Stimulated activated naive CD4-positive, alpha-beta T cell (primary cell): ENCODE measurements around the gene KSR1.

Experiments used
- DNase-seq, 6 experiments: peaks; one replicate each; lab custom pipeline; 2025; lab: John Stamatoyannopoulos, UW

The KSR1 gene

GRCh38 chr17:27535178-27535928 lies 79.1 kb downstream of the KSR1 start:
- DNase-seq: no peak

GRCh38 chr17:27535975-27536374 lies 79.7 kb downstream of the KSR1 start:
- DNase-seq: no peak

- no peak for DNase-seq
These were observed 80.5 kb downstream of the KSR1 start for GRCh38 chr17:27536781-27537180.

- no peak for DNase-seq
These were observed 82.1 kb downstream of the KSR1 start for GRCh38 chr17:27538156-27538955.

- DNase-seq: no peak
These were observed 82.9 kb downstream of the KSR1 start for GRCh38 chr17:27539152-27539551.

GRCh38 chr17:27539794-27540317 lies 83.6 kb downstream of the KSR1 start:
- no peak for DNase-seq

- no peak for DNase-seq
These were observed 84.3 kb downstream of the KSR1 start for GRCh38 chr17:27540318-27541101.

GRCh38 chr17:27541301-27542023 lies 85.2 kb downstream of the KSR1 start:
- DNase-seq: no peak

GRCh38 chr17:27542841-27543463 lies 86.7 kb downstream of the KSR1 start:
- DNase-seq: no peak

- no peak for DNase-seq
These were observed 87.2 kb downstream of the KSR1 start for GRCh38 chr17:27543464-27543856.

GRCh38 chr17:27543958-27544349 lies 87.7 kb downstream of the KSR1 start:
- no peak for DNase-seq

- no peak for DNase-seq
These were observed 88.3 kb downstream of the KSR1 start for GRCh38 chr17:27544350-27545131.

GRCh38 chr17:27545562-27546229 lies 89.4 kb downstream of the KSR1 start:
- no peak for DNase-seq

GRCh38 chr17:27546624-27547300 lies 90.5 kb downstream of the KSR1 start:
- DNase-seq: no peak

- no peak for DNase-seq
These were observed 91.0 kb downstream of the KSR1 start for GRCh38 chr17:27547301-27547683.

- DNase-seq: no peak
These were observed 92.1 kb downstream of the KSR1 start for GRCh38 chr17:27548369-27548768.

- no peak for DNase-seq
These were observed 93.1 kb downstream of the KSR1 start for GRCh38 chr17:27549251-27549893.

- DNase-seq: no peak
These were observed 94.2 kb downstream of the KSR1 start for GRCh38 chr17:27550291-27550930.
